Heart left ventricle (tissue), 16 donors: ENCODE data around the gene GNPTG. TPM values are rescaled to one million over a fixed set of nuclear protein-coding genes. Genes with fewer than 3 reads are reported as not detected.

ENCODE experiments used
- ATAC-seq, 4 donors: fragments of 200-7000 bp; cut with Tn5 transposase; one replicate each; pipeline ENCODE4 v1.9.1; 2020 to 2022; ENCODE audit warnings: moderate library complexity in 4 of 4, mild to moderate bottlenecking in 3 of 4, moderate number of reproducible peaks in 1 of 4
- DNase-seq, 5 donors: peaks; one replicate each; pipeline ENCODE4 v3.0.0-alpha.2; 2020
- H3K27ac ChIP-seq, 12 donors: fragments of 200-600 bp; sonication (generic) in 4 of 12; one replicate each; pipeline versions ENCODE4 v1.5.0 to v1.8.0; 2016 to 2022; ENCODE audit warnings: mild to moderate bottlenecking in 2 of 12
- H3K27me3 ChIP-seq, 9 donors: fragments of 200-600 bp; sonication (generic) in 2 of 9; one replicate each; pipeline versions ENCODE4 v1.5.1 to v1.8.0; 2016 to 2022; ENCODE audit warnings: mild to moderate bottlenecking in 3 of 9
- H3K36me3 ChIP-seq, 9 donors: fragments of 200-600 bp; sonication (generic) in 2 of 9; one replicate each; pipeline versions ENCODE4 v1.5.0 to v1.8.0; 2018 to 2022; ENCODE audit warnings: mild to moderate bottlenecking in 2 of 9
- H3K4me1 ChIP-seq, 12 donors: fragments of 200-600 bp; sonication (generic) in 4 of 12; one replicate each; pipeline versions ENCODE4 v1.5.0 to v1.8.0; 2016 to 2022; ENCODE audit warnings: mild to moderate bottlenecking in 3 of 12
- H3K4me3 ChIP-seq, 12 donors: fragments of 200-600 bp; sonication (generic) in 4 of 12; one replicate each; pipeline versions ENCODE4 v1.5.0 to v1.8.0; 2017 to 2022; ENCODE audit warnings: mild to moderate bottlenecking in 9 of 12, moderate library complexity in 4 of 12
- H3K9me3 ChIP-seq, 12 donors: fragments of 200-600 bp; sonication (generic) in 4 of 12; one replicate each; pipeline versions ENCODE4 v1.5.0 to v1.8.0; 2016 to 2022; ENCODE audit warnings: mild to moderate bottlenecking in 1 of 12
- POLR2A ChIP-seq, 2 donors: fragments of 450-650 bp; IDR thresholded peaks; one replicate each; pipeline ENCODE4 v1.6.1; 2017; ENCODE audit warnings: antibody characterized with exemption in 2 of 2, mild to moderate bottlenecking in 2 of 2, moderate library complexity in 2 of 2
- WGBS, 4 donors: extraction: QIAGEN DNeasy Blood & Tissue Kit in 2 of 4; methylation state at CpG; one replicate each; pipeline versions ENCODE4 v1.1.5 to v1.1.7; 2013 to 2018; 5-methylcytosine and 5-hydroxymethylcytosine counted together
- intact Hi-C, 10 donors: fragments of 100-400 bp; cut with DNase I; formaldehyde crosslinking; loops; one replicate each; pipeline versions ENCODE4 v1.11.1 to v1.14.2; 2022
- polyA plus RNA-seq, 2 donors: library from polyadenylated mRNA; stranded (reverse); fragments of 200-250 nt; gene quantifications; one replicate each; pipeline ENCODE4 v1.2.3, GENCODE V29; 2013
- total RNA-seq, 9 donors: library from RNA; depleted of rRNA in 2 of 9; stranded (reverse); fragments of >200 nt in 2 of 9; fragmentation: NEBNext Ultra II Directional in 3 of 9; extraction: Animal tissue kit (Norgen Biotek cat#: 25700) in 3 of 9; gene quantifications; one replicate each; pipeline versions ENCODE4 v1.1.0 to v1.2.4, GENCODE V29; 2016 to 2023
- TF ChIP-seq, protein P1 (sequence below), 12 donors: fragments of 200-600 bp; sonication (generic) in 4 of 12; IDR thresholded peaks; one replicate each; pipeline versions ENCODE4 v1.5.0 to v1.8.0; 2018 to 2022; ENCODE audit warnings: antibody characterized with exemption in 12 of 12, mild to moderate bottlenecking in 5 of 12
- donor health status: ischemic (EF 13 %, LVEDD 7.1; RV severe dilation, severe dysfunction).
- donor health status: healthy with polysubstance abuse.
- donor health status: DM: no; HTN: yes; CAD: no.
- donor health status: DM: no; HTN: no; CAD: no.
- donor health status: ischemic (EF 25% LVEDD 6.9; RV normal size, moderate dysfunction).
- donor health status: ischemic (EF 25% LVEDD 5.7; RV mildly dilated, moderate dysfunction).
- donor health status: healthy.
- donor health status: DM: yes; HTN: yes; CAD: no.
- donor health status: ischemic (EF 35%, LVEDD 5.7; RV mildly dilated, moderate dysfunction).
- donor health status: nonischemic (EF 11% LVEDD 7.7; RV severe dilation, severe dysfunction).
- donor health status: DM: yes; HTN: yes; CAD: no.
- donor health status: PGD.
- donor health status: ischemic (EF 29% LVEDD 5.4; RV normal size, mild dysfunction).
- donor health status: nonischemic (EF 23%, LVEDD 6.1; RV moderate dilation, normal function).

GNPTG gene
- total and polyA plus RNA-seq, 11 donors, result 25.4 to 54.2 (median 31.9) TPM

DNA sequence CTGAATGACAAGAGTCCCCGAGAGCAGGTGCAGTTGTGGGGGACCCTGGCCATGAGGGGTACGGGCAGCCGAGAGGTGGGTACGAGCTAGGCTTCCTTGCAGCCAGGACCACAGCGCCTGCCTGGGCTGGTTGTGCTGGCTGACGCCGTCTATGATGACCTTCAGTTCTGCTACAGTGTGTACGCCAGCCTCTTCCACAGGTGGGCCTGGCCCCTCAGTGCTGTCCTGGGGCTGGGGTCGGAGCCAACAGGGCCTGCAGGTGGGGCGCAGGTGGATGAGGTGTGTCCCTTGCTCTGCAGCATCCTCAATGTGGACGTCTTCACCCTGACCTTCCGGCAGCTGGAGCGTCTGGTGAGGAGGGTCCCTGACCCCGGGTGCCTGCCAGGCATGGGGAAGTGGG, 7.2 kb upstream of the GNPTG start:
- ATAC-seq, result no peak
- Histone ChIP-seq H3K4me3 (no peak overlapping the region), H3K27ac (no peak overlapping the region), H3K4me1 (peaks cover 0 to 17% (median 5%) of the 10 kb centered on the region in 12 donors), H3K9me3 (no peaks in the 10 kb centered on the region), H3K36me3 (peaks cover 0 to 23% (median 15%) of the 10 kb centered on the region in 9 donors), H3K27me3 (no peaks in the 10 kb centered on the region)
- intact Hi-C loops, result no loop called here
- no peak for TF ChIP-seq POLR2A (IDR thresholded peaks at IDR 0.05)
- TF ChIP-seq, protein P1, sequence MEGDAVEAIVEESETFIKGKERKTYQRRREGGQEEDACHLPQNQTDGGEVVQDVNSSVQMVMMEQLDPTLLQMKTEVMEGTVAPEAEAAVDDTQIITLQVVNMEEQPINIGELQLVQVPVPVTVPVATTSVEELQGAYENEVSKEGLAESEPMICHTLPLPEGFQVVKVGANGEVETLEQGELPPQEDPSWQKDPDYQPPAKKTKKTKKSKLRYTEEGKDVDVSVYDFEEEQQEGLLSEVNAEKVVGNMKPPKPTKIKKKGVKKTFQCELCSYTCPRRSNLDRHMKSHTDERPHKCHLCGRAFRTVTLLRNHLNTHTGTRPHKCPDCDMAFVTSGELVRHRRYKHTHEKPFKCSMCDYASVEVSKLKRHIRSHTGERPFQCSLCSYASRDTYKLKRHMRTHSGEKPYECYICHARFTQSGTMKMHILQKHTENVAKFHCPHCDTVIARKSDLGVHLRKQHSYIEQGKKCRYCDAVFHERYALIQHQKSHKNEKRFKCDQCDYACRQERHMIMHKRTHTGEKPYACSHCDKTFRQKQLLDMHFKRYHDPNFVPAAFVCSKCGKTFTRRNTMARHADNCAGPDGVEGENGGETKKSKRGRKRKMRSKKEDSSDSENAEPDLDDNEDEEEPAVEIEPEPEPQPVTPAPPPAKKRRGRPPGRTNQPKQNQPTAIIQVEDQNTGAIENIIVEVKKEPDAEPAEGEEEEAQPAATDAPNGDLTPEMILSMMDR (IDR thresholded peaks at IDR 0.05), result no peak
- 91 to 94% (median 92%) methylated on average over 7 to 14 of the region's 14 CpGs for WGBS, 4 donors
- DNase-seq, result no peak

DNA sequence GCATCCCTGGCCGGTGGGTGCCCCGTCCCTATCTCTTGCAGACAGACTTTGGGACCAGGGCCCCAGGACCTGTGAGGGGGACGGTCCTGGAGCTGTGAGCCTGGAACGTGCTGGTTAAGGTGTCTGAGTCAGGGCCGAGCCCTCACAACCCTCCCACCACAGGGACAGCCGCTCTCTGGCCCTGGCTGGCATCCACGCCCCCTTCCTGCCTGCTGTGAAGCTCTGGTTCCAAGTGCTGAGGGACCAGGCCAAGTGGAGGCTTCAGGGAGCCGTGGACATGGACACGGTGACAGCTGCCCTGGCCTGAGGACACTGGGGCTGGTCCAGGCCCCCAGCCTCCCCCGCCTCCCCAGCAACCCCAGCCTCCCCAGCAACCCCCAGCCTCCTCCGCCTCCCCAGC, 6.6 kb upstream of the GNPTG start:
- ATAC-seq (no peak), DNase-seq (no peak)
- H3K27ac ChIP-seq, result no peak overlapping the region
- no peaks in the 10 kb centered on the region for H3K27me3 ChIP-seq
- peaks cover 0 to 17% (median 5%) of the 10 kb centered on the region in 12 donors for H3K4me1 ChIP-seq
- H3K36me3 ChIP-seq, result peaks cover 0 to 27% (median 20%) of the 10 kb centered on the region in 9 donors
- intact Hi-C loops, result loop anchor here in 1 of 10 donors (5.0 kb wide), 1 partner anchor 38 kb away; the partner anchor contains the start of gene UBE2I
- H3K4me3 ChIP-seq, result no peak overlapping the region
- 76 to 80% (median 78%) methylated on average over 1 to 11 of the region's 11 CpGs for WGBS, 4 donors
- no peaks in the 10 kb centered on the region for H3K9me3 ChIP-seq
- TF ChIP-seq, protein P1 (IDR thresholded peaks at IDR 0.05), result no peak
- TF ChIP-seq POLR2A (IDR thresholded peaks at IDR 0.05), result no peak

DNA sequence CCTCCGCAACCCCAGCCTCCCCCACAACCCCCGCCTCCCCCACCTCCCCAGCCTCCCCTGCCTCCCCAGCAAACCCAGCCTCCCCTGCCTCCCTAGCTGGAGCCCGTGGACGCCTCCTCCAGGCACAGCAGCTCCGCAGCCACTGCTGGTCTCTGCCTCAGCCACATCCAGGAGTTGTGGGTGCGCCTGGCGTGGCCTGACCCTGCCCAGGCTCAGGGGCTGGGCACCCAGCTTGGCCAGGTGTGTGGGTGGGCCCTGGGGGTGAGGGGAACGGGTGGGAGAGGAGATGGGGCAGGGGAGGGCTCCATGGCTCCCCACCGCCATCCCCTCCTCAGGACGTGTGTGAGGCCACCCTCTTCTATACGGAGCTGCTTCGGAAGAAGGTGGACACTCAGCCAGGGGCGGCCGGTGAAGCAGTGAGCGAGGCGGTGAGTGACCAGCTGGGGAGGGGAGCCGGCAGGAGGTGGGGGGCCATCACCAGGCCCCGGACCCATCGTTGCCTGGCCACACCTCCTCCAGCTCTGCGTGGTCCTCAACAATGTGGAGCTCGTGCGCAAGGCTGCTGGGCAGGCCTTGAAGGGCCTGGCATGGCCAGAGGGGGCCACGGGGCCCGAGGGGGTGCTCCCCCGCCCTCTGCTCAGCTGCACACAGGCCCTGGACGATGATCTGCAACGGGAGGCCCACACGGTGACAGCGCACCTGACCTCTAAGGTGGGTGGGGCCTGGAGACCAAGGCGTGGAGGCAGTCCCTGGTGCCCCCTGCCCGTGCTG, 5.9 kb upstream of the GNPTG start:
- no peaks in the 10 kb centered on the region for H3K27me3 ChIP-seq
- TF ChIP-seq POLR2A (IDR thresholded peaks at IDR 0.05), result no peak
- TF ChIP-seq, protein P1 (IDR thresholded peaks at IDR 0.05), result no peak
- no peak for ATAC-seq
- no peaks in the 10 kb centered on the region for H3K9me3 ChIP-seq
- 74 to 79% (median 78%) methylated on average over 12 to 31 of the region's 31 CpGs for WGBS, 4 donors
- H3K4me1 ChIP-seq, result peaks cover 0 to 22% (median 10%) of the 10 kb centered on the region in 12 donors
- peaks cover 0 to 32% (median 25%) of the 10 kb centered on the region in 9 donors for H3K36me3 ChIP-seq
- no peak for DNase-seq
- no peak overlapping the region for H3K27ac ChIP-seq
- intact Hi-C loops, result loop anchor here in 1 of 10 donors (5.0 kb wide), 1 partner anchor 39 kb away; the partner anchor contains the start of gene UBE2I
- no peak overlapping the region for H3K4me3 ChIP-seq

DNA sequence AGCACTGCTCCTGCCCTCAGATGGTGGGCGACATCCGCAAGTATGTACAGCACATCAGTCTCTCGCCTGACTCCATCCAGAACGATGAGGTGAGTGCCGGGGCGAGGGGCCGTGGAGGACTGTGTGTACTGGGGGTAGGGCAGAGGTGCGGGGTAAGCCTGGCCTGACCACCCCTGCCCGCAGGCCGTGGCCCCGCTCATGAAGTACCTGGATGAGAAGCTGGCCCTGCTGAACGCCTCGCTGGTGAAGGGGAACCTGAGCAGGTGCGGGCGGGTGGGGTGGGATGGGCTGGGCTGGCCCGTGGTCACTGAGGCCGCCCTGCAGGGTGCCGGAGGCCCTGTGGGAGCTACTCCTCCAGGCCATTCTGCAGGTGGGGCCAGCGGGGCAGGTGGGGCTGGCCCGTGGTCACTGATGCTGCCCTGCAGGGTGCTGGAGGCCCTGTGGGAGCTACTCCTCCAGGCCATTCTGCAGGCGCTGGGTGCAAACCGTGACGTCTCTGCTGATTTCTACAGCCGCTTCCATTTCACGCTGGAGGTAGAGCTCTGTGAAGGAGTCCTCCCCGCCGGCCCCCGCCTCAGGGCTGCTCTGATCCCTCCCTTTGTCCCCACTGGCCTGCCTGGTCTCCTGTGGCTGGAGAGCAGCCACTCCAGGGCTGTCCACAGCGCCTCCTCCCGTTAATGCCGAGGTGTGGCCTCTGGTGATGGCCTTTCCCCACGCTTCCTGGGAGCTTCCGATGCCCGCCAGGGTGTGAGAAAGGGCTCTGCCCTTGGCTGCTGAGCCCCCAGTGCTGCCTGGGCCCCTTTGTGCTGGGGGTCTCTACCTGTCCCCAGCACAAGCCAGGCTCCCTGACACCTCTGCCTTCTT, 5.1 kb upstream of the GNPTG start:
- Histone ChIP-seq H3K36me3 (peaks cover 0 to 32% (median 25%) of the 10 kb centered on the region in 9 donors), H3K4me3 (no peak overlapping the region), H3K4me1 (peaks cover 0 to 29% (median 14%) of the 10 kb centered on the region in 12 donors), H3K27me3 (no peaks in the 10 kb centered on the region), H3K9me3 (no peaks in the 10 kb centered on the region), H3K27ac (no peak overlapping the region)
- ATAC-seq (no peak), DNase-seq (no peak)
- intact Hi-C loops, result loop anchor here in 1 of 10 donors (5.0 kb wide), 1 partner anchor 39 kb away; the partner anchor contains the start of gene UBE2I
- WGBS, 4 donors, result 72 to 78% (median 76%) methylated on average over 13 to 34 of the region's 34 CpGs
- TF ChIP-seq, protein P1 (IDR thresholded peaks at IDR 0.05), result no peak
- no peak for TF ChIP-seq POLR2A (IDR thresholded peaks at IDR 0.05)
